ENCODE measurements around the gene ATP4A.
A peak's percentile ranks its signal among the peaks of the same experiment; 100 is the strongest.

ATP4A gene

GRCh38 chr19:35549174-35549788, 14.2 kb downstream of the ATP4A start:
- DNase-seq (ENCODE audit: low read depth in 2 of 2): peak in 1 of 2 donors; percentile 24

- no peak for DNase-seq (ENCODE audit: low read depth in 2 of 2)
Observed at GRCh38 chr19:35546532-35546931, 16.9 kb downstream of the ATP4A start.

GRCh38 chr19:35545855-35546381, 17.5 kb downstream of the ATP4A start:
- DNase-seq (ENCODE audit: low read depth in 2 of 2): peak; percentile 46 to 47

GRCh38 chr19:35545001-35545854, 18.2 kb downstream of the ATP4A start, which contains the start of gene TMEM147:
TMEM147 (plus strand) TSS chr19:35545626; CDS start chr19:35545740, 114 bp downstream.
- DNase-seq (ENCODE audit: low read depth in 2 of 2): peak; percentile 63 to 73

- DNase-seq (ENCODE audit: low read depth in 2 of 2): no peak
Observed at GRCh38 chr19:35544110-35544802, 19.2 kb downstream of the ATP4A start.

GRCh38 chr19:35543280-35544109, 20.0 kb downstream of the ATP4A start:
- no peak for DNase-seq (ENCODE audit: low read depth in 2 of 2)

GRCh38 chr19:35542209-35542608, 21.2 kb downstream of the ATP4A start:
- DNase-seq (ENCODE audit: low read depth in 2 of 2): no peak

GRCh38 chr19:35540356-35540927, 23.0 kb downstream of the ATP4A start:
- DNase-seq (ENCODE audit: low read depth in 2 of 2): no peak

GRCh38 chr19:35539850-35540249, 23.6 kb downstream of the ATP4A start:
- DNase-seq (ENCODE audit: low read depth in 2 of 2): no peak

- DNase-seq (ENCODE audit: low read depth in 2 of 2): no peak
Observed at GRCh38 chr19:35539314-35539713, 24.1 kb downstream of the ATP4A start.

GRCh38 chr19:35534803-35535480, 28.5 kb downstream of the ATP4A start:
- no peak for DNase-seq (ENCODE audit: low read depth in 2 of 2)

- DNase-seq (ENCODE audit: low read depth in 2 of 2): no peak
Observed at GRCh38 chr19:35533822-35534392, 29.6 kb downstream of the ATP4A start.

- DNase-seq (ENCODE audit: low read depth in 2 of 2): no peak
Observed at GRCh38 chr19:35533201-35533821, 30.1 kb downstream of the ATP4A start, which contains the start of gene GAPDHS. GAPDHS (plus strand) TSS chr19:35533456; CDS start chr19:35533528, 72 bp downstream.

GRCh38 chr19:35531291-35531690, 32.2 kb downstream of the ATP4A start:
- no peak for DNase-seq (ENCODE audit: low read depth in 2 of 2)

GRCh38 chr19:35529241-35530218, 33.9 kb downstream of the ATP4A start:
- DNase-seq (ENCODE audit: low read depth in 2 of 2): no peak

GRCh38 chr19:35528218-35529038, 35.0 kb downstream of the ATP4A start, which contains the start of gene SBSN:
SBSN (minus strand) TSS chr19:35528311; CDS start chr19:35528281, 30 bp downstream.
- no peak for DNase-seq (ENCODE audit: low read depth in 2 of 2)

- DNase-seq (ENCODE audit: low read depth in 2 of 2): no peak
Observed at GRCh38 chr19:35525873-35526272, 37.6 kb downstream of the ATP4A start.
